ENCODE data around the gene ARHGAP21. TPM values are rescaled to one million over a fixed set of nuclear protein-coding genes. Genes with fewer than 3 reads are reported as not detected.

ARHGAP21 gene
- total RNA-seq, 1 experiment from 2014 or later = 45.8 TPM

GRCh38 chr10:24579906-24580305, 143.8 kb downstream of the ARHGAP21 start:
- CTCF ChIA-PET = no interaction called here

GRCh38 chr10:24579448-24579847, 144.2 kb downstream of the ARHGAP21 start:
- intact Hi-C loops (cut with micrococcal nuclease; ENCODE audit: unreplicated experiment) = no loop called here
- ChIA-PET POLR2A (no interaction called here), CTCF (no interaction called here)
- H3K4me1 ChIP-seq (ENCODE audit: control insufficient read depth, insufficient read depth, low read length) = no peaks in the 10 kb centered on the region
- DNase-seq (ENCODE audit: low read depth, low spot score) (no peak), ATAC-seq (no peak)
- in situ Hi-C loops (cut with HindIII; ENCODE audit: low pct_unique_long_range_greater_than_20kb, low sequenced_read_pairs) = no loop called here
- H3K4me3 ChIP-seq (ENCODE audit: low read depth in 2 of 2, low read length in 2 of 2) = no peak overlapping the region
- no TSS peak for BruUV-seq (replicated peaks)
- no peak overlapping the region for H3K27ac ChIP-seq (ENCODE audit: low read length)
- no peaks in the 10 kb centered on the region for H3K27me3 ChIP-seq (ENCODE audit: control insufficient read depth, insufficient read depth, low read length)
- H3K9me3 ChIP-seq (ENCODE audit: control insufficient read depth, insufficient read depth, low read depth, low read length) = no peaks in the 10 kb centered on the region
- TF ChIP-seq POLR2AphosphoS5 (IDR thresholded peaks at IDR 0.05; ENCODE audit: low read depth, low read length) (no peak), SIN3A (IDR thresholded peaks at IDR 0.05; ENCODE audit: borderline replicate concordance, insufficient read depth, low read depth, low read length) (no peak), REST (IDR thresholded peaks at IDR 0.05; ENCODE audit: insufficient read depth in 1 of 2, low read depth in 2 of 2, low read length in 1 of 2) (no peak), CTCF (IDR thresholded peaks at IDR 0.05) (no peak), TCF7L2 (IDR thresholded peaks at IDR 0.05; ENCODE audit: low read depth, low read length) (no peak)
- no peaks in the 10 kb centered on the region for H3K36me3 ChIP-seq (ENCODE audit: control insufficient read depth, insufficient read depth, low read length)

More at GRCh38 chr10:24579906-24580305, 143.8 kb downstream of the ARHGAP21 start:
- no TSS peak for BruUV-seq (replicated peaks)
- intact Hi-C loops (cut with micrococcal nuclease; ENCODE audit: unreplicated experiment) (no loop called here), in situ Hi-C loops (cut with HindIII; ENCODE audit: low pct_unique_long_range_greater_than_20kb, low sequenced_read_pairs) (no loop called here)
- no peak for DNase-seq (ENCODE audit: low read depth, low spot score)
- Histone ChIP-seq H3K4me3 (ENCODE audit: low read depth in 2 of 2, low read length in 2 of 2) (no peak overlapping the region), H3K9me3 (ENCODE audit: control insufficient read depth, insufficient read depth, low read depth, low read length) (no peaks in the 10 kb centered on the region), H3K27ac (ENCODE audit: low read length) (no peak overlapping the region), H3K27me3 (ENCODE audit: control insufficient read depth, insufficient read depth, low read length) (no peaks in the 10 kb centered on the region), H3K36me3 (ENCODE audit: control insufficient read depth, insufficient read depth, low read length) (no peaks in the 10 kb centered on the region), H3K4me1 (ENCODE audit: control insufficient read depth, insufficient read depth, low read length) (no peaks in the 10 kb centered on the region)
- POLR2A ChIA-PET = no interaction called here
- TF ChIP-seq SIN3A (IDR thresholded peaks at IDR 0.05; ENCODE audit: borderline replicate concordance, insufficient read depth, low read depth, low read length) (no peak), REST (IDR thresholded peaks at IDR 0.05; ENCODE audit: insufficient read depth in 1 of 2, low read depth in 2 of 2, low read length in 1 of 2) (no peak), TCF7L2 (IDR thresholded peaks at IDR 0.05; ENCODE audit: low read depth, low read length) (no peak), POLR2AphosphoS5 (IDR thresholded peaks at IDR 0.05; ENCODE audit: low read depth, low read length) (no peak), CTCF (IDR thresholded peaks at IDR 0.05) (no peak)
- ATAC-seq = no peak
